Posterior cingulate gyrus (tissue), 11 donors: ENCODE data around the gene SCGB2B2.

Source experiments
- DNase-seq, 10 donors: peaks; one replicate each; pipeline versions ENCODE4 v3.0.0 to v3.0.0-alpha.2; 2020 to 2021; ENCODE audit warnings: mixed read lengths in 3 of 10
- intact Hi-C: fragments of 100-400 bp; cut with DNase I; formaldehyde crosslinking; loops from one replicate; pipeline ENCODE4 v1.15.1; 2023

Gene SCGB2B2

GRCh38 chr19:34639491-34640085 lies 37.4 kb downstream of the SCGB2B2 start:
- intact Hi-C loops, result loop anchor here (1.0 kb wide), 1 partner anchor 73 kb away; no protein-coding TSS in a partner anchor
- peak in 5 of 10 donors; percentile 17 to 80 (median 54) for DNase-seq

GRCh38 chr19:34633802-34634201 lies 43.2 kb downstream of the SCGB2B2 start:
- intact Hi-C loops, result no loop called here
- DNase-seq, result no peak
